Endothelial cell of umbilical vein (primary cell): ENCODE data around the gene ADAP2. TPM values are rescaled to one million over a fixed set of nuclear protein-coding genes. Genes with fewer than 3 reads are reported as not detected.

Experiments
- BruUV-seq: library from RNA; stranded (reverse); fragments of 400-500 nt; replicated peaks from 2 replicates; lab custom pipeline; 2021; lab: Mats Ljungman, UMichigan
- CTCF ChIA-PET: fragments of 300-600, 350-600 bp; sonication (Branson Sonifier 250); formaldehyde crosslinking; loops from one replicate; lab custom pipeline; 2021; ENCODE audit warnings: antibody characterized with exemption, inconsistent platforms; lab: Charles Lee
- POLR2A ChIA-PET: fragments of 300-600, 350-600 bp; sonication (Branson Sonifier 250); formaldehyde crosslinking; loops from one replicate; lab custom pipeline; 2021; ENCODE audit warnings: antibody characterized with exemption, inconsistent platforms; lab: Charles Lee
- DNase-seq: peaks from one replicate; pipeline ENCODE4 v3.0.0-alpha.2; 2011; ENCODE audit warnings: low read depth, low spot score
- FAIRE-seq: peaks from 2 replicates; lab custom pipeline; 2011; peaks lifted over from hg19 to GRCh38; lab: Jason Lieb, UNC
- H2AFZ ChIP-seq: 2 replicates; pipeline ENCODE4 v1.6.0; 2012; ENCODE audit warnings: low read depth, low read length, control low read depth, inconsistent platforms
- H3K27ac ChIP-seq: 2 replicates; pipeline ENCODE4 v1.5.1; 2011; ENCODE audit warnings: low read depth, mild to moderate bottlenecking, control low read depth, low read length, moderate library complexity; ENCODE audit not compliant: insufficient read depth
- H3K27me3 ChIP-seq, 2 experiments: 2 replicates each; pipeline versions ENCODE4 v1.6.0 to v1.6.1; 2011; ENCODE audit warnings: low read length in 2 of 2, mixed read lengths in 1 of 2; ENCODE audit not compliant: control insufficient read depth in 2 of 2, insufficient read depth in 2 of 2
- H3K36me3 ChIP-seq, 2 experiments: 2 replicates in 1 of 2; 3 replicates in 1 of 2; pipeline ENCODE4 v1.5.1; 2011; ENCODE audit warnings: low read length in 2 of 2, mild to moderate bottlenecking in 1 of 2, moderate library complexity in 1 of 2; ENCODE audit not compliant: control insufficient read depth in 2 of 2, insufficient read depth in 2 of 2; ENCODE audit errors: extremely low read depth in 1 of 2
- H3K4me1 ChIP-seq: 3 replicates; pipeline ENCODE4 v1.5.1; 2011; ENCODE audit warnings: mild to moderate bottlenecking, low read length; ENCODE audit not compliant: control insufficient read depth, insufficient read depth; ENCODE audit errors: extremely low read depth
- H3K4me2 ChIP-seq: 2 replicates; pipeline ENCODE4 v1.6.1; 2011; ENCODE audit warnings: low read length, control low read depth, mixed read lengths; ENCODE audit not compliant: insufficient read depth
- H3K4me3 ChIP-seq, 3 experiments: fragments of 200-600 bp in 1 of 3; sonication (generic), shearing (Covaris generic) in 1 of 3; replicated peaks in 1 of 3; 2 replicates each; pipeline ENCODE4 v1.5.1; 2011 to 2016; ENCODE audit warnings: control low read depth in 3 of 3, low read length in 3 of 3, mild to moderate bottlenecking in 2 of 3, inconsistent platforms in 1 of 3, low read depth in 1 of 3, moderate library complexity in 1 of 3; ENCODE audit not compliant: insufficient read depth in 1 of 3
- H3K79me2 ChIP-seq: 2 replicates; pipeline ENCODE4 v1.6.0; 2012; ENCODE audit warnings: low read length, inconsistent platforms; ENCODE audit not compliant: control insufficient read depth, insufficient read depth
- H3K9ac ChIP-seq: replicated peaks from 2 replicates; pipeline ENCODE3; 2011; ENCODE audit warnings: low read length, control low read depth; ENCODE audit not compliant: insufficient read depth; ENCODE audit errors: extremely low read depth
- H3K9me1 ChIP-seq: replicated peaks from 3 replicates; pipeline ENCODE4 v1.6.0; 2011; ENCODE audit warnings: mild to moderate bottlenecking, low read length; ENCODE audit not compliant: control insufficient read depth, insufficient read depth; ENCODE audit errors: extremely low read depth
- H3K9me3 ChIP-seq: replicated peaks from 2 replicates; pipeline ENCODE4 v1.5.1; 2012; ENCODE audit warnings: low read length, inconsistent platforms; ENCODE audit not compliant: control insufficient read depth, insufficient read depth
- H4K20me1 ChIP-seq: replicated peaks from 2 replicates; pipeline ENCODE3; 2011; ENCODE audit warnings: mild to moderate bottlenecking, low read length; ENCODE audit not compliant: control insufficient read depth, insufficient read depth; ENCODE audit errors: extremely low read depth
- CTCF ChIP-seq, 2 donors: IDR thresholded peaks; 1 replicate in 1 of 2; 2 replicates in 1 of 2; pipeline ENCODE4 v1.5.1; 2011; ENCODE audit warnings: low read length in 2 of 2, mild to moderate bottlenecking in 2 of 2, moderate library complexity in 2 of 2, control low read depth in 1 of 2, inconsistent platforms in 1 of 2, low read depth in 1 of 2; ENCODE audit not compliant: insufficient read depth in 1 of 2; ENCODE audit errors: extremely low read depth in 1 of 2
- EZH2 ChIP-seq: IDR thresholded peaks from 2 replicates; pipeline ENCODE4 v1.6.1; 2012; ENCODE audit warnings: borderline replicate concordance, low read depth, mild to moderate bottlenecking, moderate library complexity, low read length, inconsistent platforms; ENCODE audit not compliant: severe bottlenecking
- FOS ChIP-seq: IDR thresholded peaks from 2 replicates; pipeline ENCODE4 v1.6.1; 2011; ENCODE audit warnings: mild to moderate bottlenecking, low read length, moderate library complexity, borderline replicate concordance; ENCODE audit not compliant: insufficient read depth
- GATA2 ChIP-seq: IDR thresholded peaks from 2 replicates; pipeline ENCODE4 v1.7.0; 2011; ENCODE audit warnings: low read depth, mild to moderate bottlenecking, moderate library complexity, mixed read lengths, low read length; ENCODE audit not compliant: insufficient read length, insufficient read depth
- JUN ChIP-seq: IDR thresholded peaks from 2 replicates; pipeline ENCODE4 v1.6.1; 2011; ENCODE audit warnings: borderline replicate concordance, low read depth; ENCODE audit not compliant: insufficient read length, insufficient read depth
- MAX ChIP-seq: IDR thresholded peaks from 2 replicates; pipeline ENCODE4 v1.6.1; 2011; ENCODE audit not compliant: insufficient read depth, insufficient read length
- MYC ChIP-seq: IDR thresholded peaks from one replicate; pipeline ENCODE4 v1.6.1; 2011; ENCODE audit warnings: mild to moderate bottlenecking, low read depth, low read length
- POLR2A ChIP-seq: IDR thresholded peaks from 2 replicates; pipeline ENCODE4 v1.6.1; 2012; ENCODE audit warnings: low read depth, mild to moderate bottlenecking, control low read depth, low read length
- POLR2AphosphoS5 ChIP-seq: IDR thresholded peaks from 2 replicates; pipeline ENCODE4 v1.6.1; 2012; ENCODE audit warnings: low read depth, mild to moderate bottlenecking, control low read depth, low read length, moderate library complexity; ENCODE audit not compliant: insufficient read depth
- dilution Hi-C: fragments of 300-500 bp; cut with MboI; formaldehyde crosslinking; loops from one replicate; pipeline ENCODE4 v1.15.0; 2019; ENCODE audit warnings: low sequenced_read_pairs; ENCODE audit not compliant: extremely low pct_ligation_motif_present
- intact Hi-C: fragments of 100-400 bp; cut with micrococcal nuclease; formaldehyde crosslinking; loops from one replicate; pipeline ENCODE4 v1.10.0; 2022
- polyA plus RNA-seq, 4 experiments: library from polyadenylated mRNA; depleted of rRNA in 3 of 4; stranded (reverse) in 3 of 4; unstranded in 1 of 4; fragments of >200 nt; gene quantifications; 2 replicates each; pipeline versions ENCODE4 v1.2.1 to v1.2.3, GENCODE V29; 2011 to 2012; ENCODE audit warnings: missing spikeins in 1 of 4
- total RNA-seq: library from RNA; stranded (reverse); gene quantifications from 2 replicates; pipeline ENCODE4 v1.2.3, GENCODE V29; 2021

ADAP2 gene
- total and polyA plus RNA-seq, 2 donors (not counting 3 experiments of a cell fraction or from before 2014, with no cell fraction given) = 0.28 to 1.0 TPM

GRCh38 chr17:30954046-30954830 is 32.5 kb downstream of the ADAP2 start:
- Histone ChIP-seq H3K27ac (no peak overlapping the region), H4K20me1 (no peaks in the 10 kb centered on the region), H3K36me3 (no peaks in the 10 kb centered on the region), H3K79me2 (no peaks in the 10 kb centered on the region), H3K4me1 (no peaks in the 10 kb centered on the region), H3K27me3 (peaks cover 3 to 5% of the 10 kb centered on the region in 2 experiments), H2AFZ (no peak overlapping the region), H3K4me3 (no peak overlapping the region), H3K4me2 (no peak overlapping the region), H3K9me3 (no peaks in the 10 kb centered on the region), H3K9ac (no peak overlapping the region), H3K9me1 (no peaks in the 10 kb centered on the region)
- intact Hi-C loops = no loop called here
- FAIRE-seq = no peak
- DNase-seq = no peak
- POLR2A ChIA-PET = no interaction called here
- TF ChIP-seq POLR2A (no peak), FOS (no peak), CTCF (IDR thresholded peaks at IDR 0.05; ENCODE audit: extremely low read depth in 1 of 2, insufficient read depth in 1 of 2, low read depth in 1 of 2, low read length in 2 of 2) (no peak), MAX (no peak), EZH2 (no peak), POLR2AphosphoS5 (no peak), GATA2 (no peak), JUN (no peak), MYC (no peak)
- BruUV-seq = no TSS peak
- dilution Hi-C loops = no loop called here
- CTCF ChIA-PET = no interaction called here
